ENCODE measurements around the gene AFF1.

- no peak for TF ChIP-seq CTCF (conservative IDR thresholded peaks at IDR 0.05 in 1 of 2, IDR thresholded peaks at IDR 0.05 in 1 of 2; ENCODE audit: low read depth in 1 of 2, low read length in 2 of 2)
- no peak for TF ChIP-seq EZH2 (IDR thresholded peaks at IDR 0.05; ENCODE audit: low read length, missing control alignments)
Observed at GRCh38 chr4:87171944-87172343, 237.1 kb downstream of the AFF1 start.
